ENCODE measurements around the gene NRXN2.

The NRXN2 gene

DNA sequence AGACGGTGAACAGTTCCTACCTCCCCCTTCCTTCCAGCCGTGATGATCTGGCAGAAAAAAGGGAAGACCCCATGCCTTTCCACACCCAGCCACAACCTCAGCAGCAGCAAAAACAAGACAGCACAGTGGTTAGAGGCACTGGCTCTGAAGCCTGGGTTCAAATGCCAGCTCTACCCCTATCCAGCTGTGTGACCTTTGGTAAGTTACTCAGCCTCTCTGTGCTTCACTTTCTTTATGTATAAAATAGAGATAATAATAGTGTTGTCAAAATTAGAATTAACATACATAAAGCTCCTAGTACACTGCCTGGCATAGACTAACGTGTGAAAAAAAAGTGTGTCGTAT, 4.2 kb downstream of the NRXN2 start:
- H3K27me3 ChIP-seq (ENCODE audit: control insufficient read depth in 1 of 2, insufficient read depth in 2 of 2, low read length in 2 of 2) = peaks cover 58 to 61% of the 10 kb centered on the region in 2 donors
- no peak overlapping the region for H3K27ac ChIP-seq (ENCODE audit: low read length)
- no peaks in the 10 kb centered on the region for H3K9me3 ChIP-seq (ENCODE audit: control insufficient read depth in 2 of 2, low read length in 2 of 2)
- no peak overlapping the region for H3K9ac ChIP-seq (ENCODE audit: low read length in 2 of 2)
- peaks cover 8% of the 10 kb centered on the region for H3K4me1 ChIP-seq (ENCODE audit: control insufficient read depth, insufficient read depth, low read length)
- H3K36me3 ChIP-seq (ENCODE audit: control insufficient read depth in 2 of 2, insufficient read depth in 2 of 2, low read length in 2 of 2) = no peaks in the 10 kb centered on the region
- no peak overlapping the region for H3K4me3 ChIP-seq (ENCODE audit: low read length in 2 of 2)

DNA sequence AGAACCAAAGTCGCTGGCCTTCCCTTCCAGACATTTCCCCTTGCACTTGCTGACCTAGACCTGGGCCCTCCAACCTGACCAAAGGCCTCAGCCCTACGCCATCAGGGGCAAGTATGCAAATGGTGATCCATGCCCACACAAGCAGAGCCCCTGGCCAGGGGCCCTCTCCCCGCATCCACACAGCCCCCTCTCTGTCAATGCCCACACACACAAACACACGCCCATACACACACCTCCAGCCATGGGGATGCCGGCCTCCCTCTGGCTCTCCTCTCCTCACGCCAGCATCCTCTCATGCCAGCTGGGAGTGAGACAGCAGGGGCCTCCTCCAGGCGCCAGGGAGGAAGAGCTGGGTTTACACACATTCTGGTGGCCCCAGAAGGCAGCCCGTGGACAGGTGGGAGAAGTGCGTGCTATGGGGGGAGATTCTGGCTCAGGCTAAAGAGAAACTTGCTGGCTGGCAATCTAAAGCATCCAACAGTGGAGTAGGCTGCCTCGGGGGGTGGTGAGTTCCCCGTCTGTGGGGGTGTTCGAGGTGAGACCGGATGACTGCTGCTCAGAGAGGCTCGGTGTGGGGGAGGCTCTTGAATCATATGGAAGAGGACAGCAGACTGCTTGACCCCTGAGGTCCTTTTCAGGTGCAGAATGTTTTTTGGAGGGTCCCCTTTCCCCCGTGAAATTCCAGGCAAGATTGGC, 4.8 kb downstream of the NRXN2 start:
- H3K4me3 ChIP-seq (ENCODE audit: low read length in 2 of 2) = no peak overlapping the region
- no peak overlapping the region for H3K27ac ChIP-seq (ENCODE audit: low read length)
- H3K9ac ChIP-seq (ENCODE audit: low read length in 2 of 2) = no peak overlapping the region
- H3K27me3 ChIP-seq (ENCODE audit: control insufficient read depth in 1 of 2, insufficient read depth in 2 of 2, low read length in 2 of 2) = peaks cover 58 to 66% of the 10 kb centered on the region in 2 donors
- peaks cover 5% of the 10 kb centered on the region for H3K4me1 ChIP-seq (ENCODE audit: control insufficient read depth, insufficient read depth, low read length)
- no peaks in the 10 kb centered on the region for H3K36me3 ChIP-seq (ENCODE audit: control insufficient read depth in 2 of 2, insufficient read depth in 2 of 2, low read length in 2 of 2)
- H3K9me3 ChIP-seq (ENCODE audit: control insufficient read depth in 2 of 2, low read length in 2 of 2) = no peaks in the 10 kb centered on the region

DNA sequence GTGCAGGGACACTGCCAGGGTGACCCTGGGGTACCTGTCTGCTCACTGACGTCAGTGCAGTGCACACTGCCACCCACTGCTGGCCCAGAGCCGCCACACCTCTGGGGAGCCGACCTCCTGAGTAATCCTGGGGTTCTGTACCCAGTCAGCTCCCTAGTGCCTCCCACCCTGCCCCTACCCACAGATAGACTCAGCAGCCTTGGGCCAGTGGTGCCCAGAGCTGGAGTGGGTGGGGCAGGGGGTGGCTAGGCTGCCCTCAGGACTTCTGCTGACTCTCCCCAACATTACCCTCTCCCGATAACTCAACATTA, 5.8 kb downstream of the NRXN2 start:
- no peaks in the 10 kb centered on the region for H3K36me3 ChIP-seq (ENCODE audit: control insufficient read depth in 2 of 2, insufficient read depth in 2 of 2, low read length in 2 of 2)
- peaks cover 59 to 73% of the 10 kb centered on the region in 2 donors for H3K27me3 ChIP-seq (ENCODE audit: control insufficient read depth in 1 of 2, insufficient read depth in 2 of 2, low read length in 2 of 2)
- H3K9me3 ChIP-seq (ENCODE audit: control insufficient read depth in 2 of 2, low read length in 2 of 2) = no peaks in the 10 kb centered on the region
- H3K9ac ChIP-seq (ENCODE audit: low read length in 2 of 2) = no peak overlapping the region
- H3K4me1 ChIP-seq (ENCODE audit: control insufficient read depth, insufficient read depth, low read length) = peaks cover 4% of the 10 kb centered on the region
- no peak overlapping the region for H3K27ac ChIP-seq (ENCODE audit: low read length)
- no peak overlapping the region for H3K4me3 ChIP-seq (ENCODE audit: low read length in 2 of 2)

DNA sequence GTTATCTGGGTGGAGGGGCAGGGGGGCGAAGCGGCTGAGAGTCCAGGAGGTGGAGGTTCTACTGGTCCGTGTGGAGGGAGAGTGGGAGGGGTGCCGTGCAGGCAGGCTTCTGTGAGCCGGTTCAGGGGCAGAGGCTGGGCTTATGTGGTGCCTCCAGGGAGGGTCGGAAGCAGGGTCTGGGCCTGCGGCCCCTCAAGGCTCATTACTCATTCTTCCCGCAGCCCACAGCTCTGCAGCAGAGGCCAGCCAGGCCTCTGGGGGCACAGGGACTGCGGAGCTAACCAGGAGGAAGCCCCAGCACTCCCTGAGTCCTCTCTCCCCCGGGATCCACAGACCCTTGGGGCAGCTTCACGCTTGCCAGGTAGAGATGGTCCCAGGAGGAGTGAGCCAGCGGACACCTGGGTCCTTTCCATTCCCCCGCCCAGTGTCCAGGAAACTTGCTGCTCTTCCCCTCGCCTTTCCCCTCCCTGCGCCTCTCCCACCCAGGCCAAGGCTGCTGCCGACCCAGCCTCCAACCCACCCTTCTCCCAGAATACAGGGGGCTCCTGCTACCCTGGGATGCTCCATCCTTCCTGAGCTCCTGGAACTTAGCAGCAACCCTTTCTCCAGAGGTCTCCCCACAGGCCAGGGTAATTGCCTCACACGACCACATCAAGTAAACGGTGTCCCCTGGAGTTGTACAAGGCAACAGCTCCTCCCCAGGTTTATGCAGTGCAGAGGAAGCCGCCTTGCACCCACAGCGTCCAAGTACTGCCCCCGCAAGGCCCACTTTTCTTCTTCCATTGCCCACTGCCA, 6.3 kb downstream of the NRXN2 start:
- no peaks in the 10 kb centered on the region for H3K36me3 ChIP-seq (ENCODE audit: control insufficient read depth in 2 of 2, insufficient read depth in 2 of 2, low read length in 2 of 2)
- no peak overlapping the region for H3K4me3 ChIP-seq (ENCODE audit: low read length in 2 of 2)
- H3K9ac ChIP-seq (ENCODE audit: low read length in 2 of 2) = no peak overlapping the region
- H3K27me3 ChIP-seq (ENCODE audit: control insufficient read depth in 1 of 2, insufficient read depth in 2 of 2, low read length in 2 of 2) = peaks cover 63 to 74% of the 10 kb centered on the region in 2 donors
- no peak overlapping the region for H3K27ac ChIP-seq (ENCODE audit: low read length)
- H3K9me3 ChIP-seq (ENCODE audit: control insufficient read depth in 2 of 2, low read length in 2 of 2) = no peaks in the 10 kb centered on the region
- peaks cover 4% of the 10 kb centered on the region for H3K4me1 ChIP-seq (ENCODE audit: control insufficient read depth, insufficient read depth, low read length)

DNA sequence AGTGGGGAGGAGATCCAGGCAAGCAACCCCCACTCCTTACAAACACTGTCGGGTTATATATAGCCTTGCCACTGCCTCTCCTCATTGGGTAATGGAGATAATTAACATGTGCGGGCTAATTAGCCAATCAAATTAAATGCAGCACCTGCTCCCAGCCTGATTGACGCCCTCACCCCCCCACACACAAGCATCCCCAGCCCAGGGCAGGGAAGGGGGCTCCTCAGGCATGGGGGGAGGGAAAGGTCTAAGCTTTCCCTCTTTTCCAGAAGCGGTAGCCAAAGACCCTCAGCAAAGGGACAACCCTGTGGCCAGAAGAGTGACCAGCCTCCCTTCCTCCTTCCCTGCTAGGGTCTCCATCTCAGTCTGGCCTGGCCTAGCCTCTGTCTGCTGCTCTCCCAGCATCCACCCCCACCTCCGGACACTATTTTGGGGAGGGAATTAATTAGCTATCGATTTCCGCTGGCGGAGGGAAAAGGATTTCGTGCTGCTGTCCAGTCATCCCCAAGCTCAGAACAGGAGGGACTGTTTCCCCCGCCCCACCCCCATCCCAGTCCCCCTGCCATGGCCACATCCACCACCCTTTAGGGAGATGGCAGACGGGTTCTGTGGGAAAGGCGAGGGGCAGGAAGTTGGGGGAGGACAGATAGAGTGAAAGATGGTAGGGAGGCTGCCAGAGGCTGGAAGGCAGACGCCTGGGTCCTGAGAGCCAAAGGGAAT, 7.1 kb downstream of the NRXN2 start:
- Histone ChIP-seq H3K4me3 (ENCODE audit: low read length in 2 of 2) (no peak overlapping the region), H3K27ac (ENCODE audit: low read length) (no peak overlapping the region), H3K27me3 (ENCODE audit: control insufficient read depth in 1 of 2, insufficient read depth in 2 of 2, low read length in 2 of 2) (peaks cover 69 to 80% of the 10 kb centered on the region in 2 donors), H3K4me1 (ENCODE audit: control insufficient read depth, insufficient read depth, low read length) (peaks cover 4% of the 10 kb centered on the region), H3K36me3 (ENCODE audit: control insufficient read depth in 2 of 2, insufficient read depth in 2 of 2, low read length in 2 of 2) (no peaks in the 10 kb centered on the region), H3K9me3 (ENCODE audit: control insufficient read depth in 2 of 2, low read length in 2 of 2) (no peaks in the 10 kb centered on the region), H3K9ac (ENCODE audit: low read length in 2 of 2) (no peak overlapping the region)

DNA sequence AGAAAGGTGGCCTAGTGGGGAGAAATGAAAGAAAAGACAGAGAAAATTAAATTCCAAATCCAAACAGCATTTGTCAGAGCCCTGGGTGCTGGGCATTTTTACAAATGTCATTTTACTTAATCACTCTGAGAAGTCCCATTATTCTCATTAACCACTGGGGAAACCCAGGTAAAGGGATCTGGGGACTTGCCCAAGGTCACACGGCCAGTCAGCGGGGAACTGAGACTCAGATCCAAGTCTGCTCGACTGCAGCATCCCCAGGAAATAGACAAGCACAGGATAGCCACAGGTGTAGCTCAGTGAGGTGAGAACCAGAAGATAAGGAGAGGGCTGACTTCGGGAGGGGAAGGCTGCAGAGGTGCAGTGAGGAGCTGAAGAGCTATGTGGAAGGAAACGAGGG, 7.9 kb downstream of the NRXN2 start:
- Histone ChIP-seq H3K36me3 (ENCODE audit: control insufficient read depth in 2 of 2, insufficient read depth in 2 of 2, low read length in 2 of 2) (no peaks in the 10 kb centered on the region), H3K4me3 (ENCODE audit: low read length in 2 of 2) (no peak overlapping the region), H3K9ac (ENCODE audit: low read length in 2 of 2) (no peak overlapping the region), H3K4me1 (ENCODE audit: control insufficient read depth, insufficient read depth, low read length) (peaks cover 4% of the 10 kb centered on the region), H3K27me3 (ENCODE audit: control insufficient read depth in 1 of 2, insufficient read depth in 2 of 2, low read length in 2 of 2) (peaks cover 74 to 83% of the 10 kb centered on the region in 2 donors), H3K9me3 (ENCODE audit: control insufficient read depth in 2 of 2, low read length in 2 of 2) (no peaks in the 10 kb centered on the region), H3K27ac (ENCODE audit: low read length) (no peak overlapping the region)

DNA sequence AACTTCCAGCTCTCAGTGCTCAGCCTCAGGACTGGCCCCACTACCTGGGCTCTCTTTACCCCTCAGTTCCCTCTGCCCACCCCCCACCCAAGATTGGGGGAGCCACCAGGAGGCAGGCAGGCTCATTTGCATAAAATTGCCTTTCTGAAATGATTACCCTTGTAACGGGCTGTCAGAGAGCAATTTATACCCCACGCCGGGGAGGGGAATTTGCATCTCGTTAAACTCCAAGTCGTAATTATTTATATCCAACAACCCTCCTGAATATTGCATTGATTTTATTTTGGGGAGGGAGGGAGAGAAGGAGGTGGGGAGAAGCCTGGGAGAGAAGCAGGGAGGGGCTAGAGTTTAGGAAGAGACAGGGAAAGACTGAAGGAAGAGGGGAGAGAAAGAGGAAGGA, 8.3 kb downstream of the NRXN2 start:
- Histone ChIP-seq H3K9ac (ENCODE audit: low read length in 2 of 2) (no peak overlapping the region), H3K4me1 (ENCODE audit: control insufficient read depth, insufficient read depth, low read length) (peaks cover 4% of the 10 kb centered on the region), H3K27me3 (ENCODE audit: control insufficient read depth in 1 of 2, insufficient read depth in 2 of 2, low read length in 2 of 2) (peaks cover 72 to 82% of the 10 kb centered on the region in 2 donors), H3K4me3 (ENCODE audit: low read length in 2 of 2) (no peak overlapping the region), H3K27ac (ENCODE audit: low read length) (no peak overlapping the region), H3K9me3 (ENCODE audit: control insufficient read depth in 2 of 2, low read length in 2 of 2) (no peaks in the 10 kb centered on the region), H3K36me3 (ENCODE audit: control insufficient read depth in 2 of 2, insufficient read depth in 2 of 2, low read length in 2 of 2) (no peaks in the 10 kb centered on the region)

DNA sequence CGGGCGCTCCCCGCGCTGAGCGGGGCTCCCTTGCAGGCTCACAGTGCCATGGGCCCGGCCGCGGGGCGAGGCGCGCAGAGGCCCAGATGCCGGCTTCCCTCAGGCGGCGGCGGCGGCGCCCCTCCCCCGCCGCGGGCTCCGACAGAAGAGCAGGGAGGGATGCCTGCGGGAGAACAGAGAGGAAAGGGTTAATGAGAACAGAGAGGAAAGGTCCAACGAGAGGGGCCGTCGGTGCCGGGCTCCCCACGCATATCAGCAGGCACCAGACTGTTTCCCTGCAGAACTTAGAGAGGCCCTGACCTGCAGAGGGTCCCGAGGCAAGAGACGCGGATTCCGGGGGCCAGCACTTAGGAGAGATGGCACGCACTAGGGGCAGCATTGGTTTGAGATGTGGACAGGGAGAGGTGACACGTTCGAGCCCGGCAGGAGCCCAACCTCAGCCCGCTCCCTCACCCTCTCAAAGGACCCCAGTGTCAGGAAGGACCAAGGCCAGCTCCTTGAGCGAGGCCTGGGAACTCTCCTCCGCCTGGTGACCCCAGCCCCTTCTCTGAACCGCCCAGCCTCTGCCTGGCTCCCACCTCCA, 9.1 kb downstream of the NRXN2 start:
- Histone ChIP-seq H3K9me3 (ENCODE audit: control insufficient read depth in 2 of 2, low read length in 2 of 2) (no peaks in the 10 kb centered on the region), H3K4me1 (ENCODE audit: control insufficient read depth, insufficient read depth, low read length) (peaks cover 4% of the 10 kb centered on the region), H3K27ac (ENCODE audit: low read length) (no peak overlapping the region), H3K4me3 (ENCODE audit: low read length in 2 of 2) (no peak overlapping the region), H3K9ac (ENCODE audit: low read length in 2 of 2) (no peak overlapping the region), H3K27me3 (ENCODE audit: control insufficient read depth in 1 of 2, insufficient read depth in 2 of 2, low read length in 2 of 2) (peaks cover 75 to 83% of the 10 kb centered on the region in 2 donors), H3K36me3 (ENCODE audit: control insufficient read depth in 2 of 2, insufficient read depth in 2 of 2, low read length in 2 of 2) (no peaks in the 10 kb centered on the region)

DNA sequence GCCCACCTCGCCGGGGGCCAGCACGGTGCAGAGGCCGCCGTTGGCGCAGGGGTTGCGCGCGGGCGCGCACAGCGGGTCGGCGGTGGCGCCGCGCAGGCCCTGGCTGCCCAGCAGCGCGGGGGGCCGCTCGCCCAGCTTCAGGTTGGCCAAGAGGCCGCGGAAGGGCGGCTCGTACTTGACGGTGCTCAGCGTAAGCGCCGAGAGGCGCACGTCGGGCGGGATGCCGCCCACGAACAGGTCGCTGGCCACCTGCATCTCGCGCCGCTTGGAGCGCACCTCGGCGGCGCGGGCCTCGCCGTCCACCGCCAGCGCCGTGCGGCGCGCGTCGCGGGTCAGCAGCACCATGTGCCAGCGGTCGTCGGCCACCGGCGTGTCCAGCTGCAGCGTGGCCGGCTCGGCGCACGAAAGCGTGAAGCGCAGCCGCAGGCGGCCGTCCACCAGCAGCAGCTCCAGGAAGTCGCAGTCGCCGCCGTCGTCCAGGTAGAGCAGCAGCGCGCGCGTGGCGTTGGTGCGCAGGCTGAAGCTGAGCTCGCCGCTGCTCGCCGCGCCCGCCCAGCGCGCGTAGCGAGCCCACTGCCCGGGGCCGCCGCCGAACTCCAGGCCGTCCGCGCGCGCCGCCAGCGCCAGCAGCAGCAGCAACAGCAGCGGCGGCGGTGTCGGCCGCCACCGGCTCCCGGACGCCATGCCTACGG, 9.8 kb downstream of the NRXN2 start:
- Histone ChIP-seq H3K9me3 (ENCODE audit: control insufficient read depth in 2 of 2, low read length in 2 of 2) (no peaks in the 10 kb centered on the region), H3K9ac (ENCODE audit: low read length in 2 of 2) (no peak overlapping the region), H3K36me3 (ENCODE audit: control insufficient read depth in 2 of 2, insufficient read depth in 2 of 2, low read length in 2 of 2) (no peaks in the 10 kb centered on the region), H3K4me1 (ENCODE audit: control insufficient read depth, insufficient read depth, low read length) (peaks cover 4% of the 10 kb centered on the region), H3K27me3 (ENCODE audit: control insufficient read depth in 1 of 2, insufficient read depth in 2 of 2, low read length in 2 of 2) (peaks cover 74 to 86% of the 10 kb centered on the region in 2 donors), H3K27ac (ENCODE audit: low read length) (no peak overlapping the region), H3K4me3 (ENCODE audit: low read length in 2 of 2) (no peak overlapping the region)

DNA sequence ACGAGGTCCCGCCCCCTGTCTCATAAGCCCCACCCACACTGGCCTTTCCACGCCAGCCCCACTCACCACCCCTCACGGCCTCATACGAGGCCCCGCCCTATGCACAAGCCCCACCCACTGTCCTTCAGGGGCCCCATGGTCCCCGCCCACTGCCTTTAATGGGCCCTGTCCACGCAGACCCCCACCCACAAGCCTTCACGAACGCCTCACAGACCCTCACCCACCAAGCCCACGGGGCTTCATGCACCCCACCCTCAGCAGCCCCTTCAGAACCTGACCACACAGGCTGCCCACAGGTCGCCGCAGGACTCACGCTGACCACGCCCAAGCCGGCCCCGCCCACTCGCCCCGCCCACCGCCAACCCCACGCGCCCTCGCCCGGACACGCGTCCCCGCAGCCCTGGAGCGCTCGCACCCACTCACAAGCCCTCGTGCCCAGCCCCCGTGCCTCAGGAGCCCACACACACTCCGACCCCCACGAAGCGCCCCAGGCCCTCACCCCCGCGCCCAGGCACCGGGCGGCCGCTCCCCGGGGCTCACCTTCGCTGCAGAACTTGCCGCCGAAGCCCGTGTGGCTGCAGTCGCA, 10.5 kb downstream of the NRXN2 start:
- Histone ChIP-seq H3K9ac (ENCODE audit: low read length in 2 of 2) (no peak overlapping the region), H3K4me3 (ENCODE audit: low read length in 2 of 2) (no peak overlapping the region), H3K9me3 (ENCODE audit: control insufficient read depth in 2 of 2, low read length in 2 of 2) (no peaks in the 10 kb centered on the region), H3K36me3 (ENCODE audit: control insufficient read depth in 2 of 2, insufficient read depth in 2 of 2, low read length in 2 of 2) (no peaks in the 10 kb centered on the region), H3K27ac (ENCODE audit: low read length) (no peak overlapping the region), H3K27me3 (ENCODE audit: control insufficient read depth in 1 of 2, insufficient read depth in 2 of 2, low read length in 2 of 2) (peaks cover 70 to 79% of the 10 kb centered on the region in 2 donors), H3K4me1 (ENCODE audit: control insufficient read depth, insufficient read depth, low read length) (peaks cover 4% of the 10 kb centered on the region)

All from stomach smooth muscle (tissue), 2 donors.